ENCODE measurements around the gene KRT6B.

Gene KRT6B

DNA sequence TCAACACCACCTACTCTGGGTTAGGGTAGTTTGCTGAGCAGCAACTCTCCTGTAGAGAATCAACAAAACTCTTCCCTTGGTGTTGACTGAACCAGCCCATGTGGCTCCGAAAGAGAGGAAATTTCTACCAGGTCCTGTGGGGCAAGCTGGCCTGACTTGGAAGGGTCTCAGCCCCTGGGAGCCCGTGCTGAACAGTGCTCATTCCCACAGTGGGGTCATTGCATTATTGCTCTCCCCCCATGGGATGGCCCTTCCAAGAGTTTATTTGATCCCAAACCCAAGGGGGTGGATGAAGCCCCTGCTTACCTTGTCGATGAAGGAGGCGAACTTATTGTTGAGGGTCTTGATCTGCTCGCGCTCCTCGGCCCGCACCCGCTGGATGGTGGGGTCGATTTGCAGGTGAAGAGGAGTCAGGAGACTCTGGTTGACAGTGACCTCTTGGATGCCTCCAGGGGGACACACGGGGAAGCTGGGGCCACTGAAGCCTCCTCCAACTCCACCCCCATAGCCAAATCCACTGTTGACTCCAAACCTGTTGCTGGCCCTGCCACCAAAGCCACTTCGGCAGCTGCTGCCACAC is 18.4 kb downstream of the KRT6B start:
- no peaks in the 10 kb centered on the region for H4K20me1 ChIP-seq (ENCODE audit: insufficient read depth, low read length)
- no peaks in the 10 kb centered on the region for H3K4me1 ChIP-seq (ENCODE audit: low read length)
- no peak for DNase-seq
- H3K79me2 ChIP-seq (ENCODE audit: low read length) = no peaks in the 10 kb centered on the region
- H3K9ac ChIP-seq (ENCODE audit: low read length) = no peak overlapping the region
- H3K9me2 ChIP-seq (replicated peaks; ENCODE audit: insufficient read depth, low read length) = no peaks in the 10 kb centered on the region
- no peaks in the 10 kb centered on the region for H3K36me3 ChIP-seq (replicated peaks; ENCODE audit: insufficient read depth, low read length)
- H3K27ac ChIP-seq (ENCODE audit: low read length) = no peak overlapping the region
- TF ChIP-seq EZH2phosphoT487 (IDR thresholded peaks at IDR 0.05; ENCODE audit: low read length) (no peak), EZH2 (optimal IDR thresholded peaks at IDR 0.05; ENCODE audit: low read depth, low read length) (no peak)
- TF ChIP-seq, protein P1, sequence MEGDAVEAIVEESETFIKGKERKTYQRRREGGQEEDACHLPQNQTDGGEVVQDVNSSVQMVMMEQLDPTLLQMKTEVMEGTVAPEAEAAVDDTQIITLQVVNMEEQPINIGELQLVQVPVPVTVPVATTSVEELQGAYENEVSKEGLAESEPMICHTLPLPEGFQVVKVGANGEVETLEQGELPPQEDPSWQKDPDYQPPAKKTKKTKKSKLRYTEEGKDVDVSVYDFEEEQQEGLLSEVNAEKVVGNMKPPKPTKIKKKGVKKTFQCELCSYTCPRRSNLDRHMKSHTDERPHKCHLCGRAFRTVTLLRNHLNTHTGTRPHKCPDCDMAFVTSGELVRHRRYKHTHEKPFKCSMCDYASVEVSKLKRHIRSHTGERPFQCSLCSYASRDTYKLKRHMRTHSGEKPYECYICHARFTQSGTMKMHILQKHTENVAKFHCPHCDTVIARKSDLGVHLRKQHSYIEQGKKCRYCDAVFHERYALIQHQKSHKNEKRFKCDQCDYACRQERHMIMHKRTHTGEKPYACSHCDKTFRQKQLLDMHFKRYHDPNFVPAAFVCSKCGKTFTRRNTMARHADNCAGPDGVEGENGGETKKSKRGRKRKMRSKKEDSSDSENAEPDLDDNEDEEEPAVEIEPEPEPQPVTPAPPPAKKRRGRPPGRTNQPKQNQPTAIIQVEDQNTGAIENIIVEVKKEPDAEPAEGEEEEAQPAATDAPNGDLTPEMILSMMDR (IDR thresholded peaks at IDR 0.05; ENCODE audit: low read length) = no peak
- H3K4me3 ChIP-seq (ENCODE audit: low read length) = no peak overlapping the region
- peaks cover 86% of the 10 kb centered on the region for H3K27me3 ChIP-seq (replicated peaks; ENCODE audit: insufficient read depth, low read length)
- no peak overlapping the region for H2AFZ ChIP-seq (ENCODE audit: low read length)
- no peaks in the 10 kb centered on the region for H3K9me3 ChIP-seq (replicated peaks; ENCODE audit: insufficient read depth, low read length)
- no peaks in the 10 kb centered on the region for H3F3A ChIP-seq (ENCODE audit: insufficient read depth, low read length)
- no peak overlapping the region for H3K4me2 ChIP-seq (ENCODE audit: low read depth, low read length)

GRCh38 chr12:52432559-52433207 is 19.3 kb downstream of the KRT6B start:
- Histone ChIP-seq H3K36me3 (replicated peaks; ENCODE audit: insufficient read depth, low read length) (no peaks in the 10 kb centered on the region), H3K4me2 (ENCODE audit: low read depth, low read length) (no peak overlapping the region), H3K9me3 (replicated peaks; ENCODE audit: insufficient read depth, low read length) (no peaks in the 10 kb centered on the region), H3K79me2 (ENCODE audit: low read length) (no peaks in the 10 kb centered on the region), H3K9me2 (replicated peaks; ENCODE audit: insufficient read depth, low read length) (no peaks in the 10 kb centered on the region), H2AFZ (ENCODE audit: low read length) (no peak overlapping the region), H3K27ac (ENCODE audit: low read length) (no peak overlapping the region), H3K9ac (ENCODE audit: low read length) (no peak overlapping the region), H3F3A (ENCODE audit: insufficient read depth, low read length) (no peaks in the 10 kb centered on the region), H3K4me3 (ENCODE audit: low read length) (no peak overlapping the region), H3K27me3 (replicated peaks; ENCODE audit: insufficient read depth, low read length) (peaks cover 88% of the 10 kb centered on the region), H3K4me1 (ENCODE audit: low read length) (no peaks in the 10 kb centered on the region), H4K20me1 (ENCODE audit: insufficient read depth, low read length) (no peaks in the 10 kb centered on the region)
- TF ChIP-seq EZH2 (optimal IDR thresholded peaks at IDR 0.05; ENCODE audit: low read depth, low read length) (no peak), EZH2phosphoT487 (IDR thresholded peaks at IDR 0.05; ENCODE audit: low read length) (no peak)
- TF ChIP-seq, protein P1 (IDR thresholded peaks at IDR 0.05; ENCODE audit: low read length) = no peak
- DNase-seq = no peak

GRCh38 chr12:52428121-52428520 is 23.8 kb downstream of the KRT6B start:
- Histone ChIP-seq H3K36me3 (replicated peaks; ENCODE audit: insufficient read depth, low read length) (no peaks in the 10 kb centered on the region), H4K20me1 (ENCODE audit: insufficient read depth, low read length) (no peaks in the 10 kb centered on the region), H3K4me1 (ENCODE audit: low read length) (no peaks in the 10 kb centered on the region), H3K79me2 (ENCODE audit: low read length) (no peaks in the 10 kb centered on the region), H3K27ac (ENCODE audit: low read length) (no peak overlapping the region), H3K27me3 (replicated peaks; ENCODE audit: insufficient read depth, low read length) (peaks cover 83% of the 10 kb centered on the region), H3K9me2 (replicated peaks; ENCODE audit: insufficient read depth, low read length) (no peaks in the 10 kb centered on the region), H3K9me3 (replicated peaks; ENCODE audit: insufficient read depth, low read length) (no peaks in the 10 kb centered on the region), H3F3A (ENCODE audit: insufficient read depth, low read length) (no peaks in the 10 kb centered on the region), H3K4me3 (ENCODE audit: low read length) (no peak overlapping the region), H3K4me2 (ENCODE audit: low read depth, low read length) (no peak overlapping the region), H2AFZ (ENCODE audit: low read length) (no peak overlapping the region), H3K9ac (ENCODE audit: low read length) (no peak overlapping the region)
- TF ChIP-seq EZH2 (optimal IDR thresholded peaks at IDR 0.05; ENCODE audit: low read depth, low read length) (no peak), EZH2phosphoT487 (IDR thresholded peaks at IDR 0.05; ENCODE audit: low read length) (no peak)
- TF ChIP-seq, protein P1 (IDR thresholded peaks at IDR 0.05; ENCODE audit: low read length) = peak; percentile 16; the same call in 1 of the 2 replicates
- DNase-seq = no peak

All from MM.1S (cell line).